Frontal cortex (tissue), 4 donors: ENCODE measurements around the gene MED1. TPM values are rescaled to one million over a fixed set of nuclear protein-coding genes. Genes with fewer than 3 reads are reported as not detected.
"Not testable (repeated sequence)": the region's sequence is repeated elsewhere in the genome, so short reads cannot be mapped to it uniquely, and the experiment has no call there.

Source experiments
- DNase-seq, 2 donors: peaks; one replicate each; pipeline ENCODE4 v3.0.0; 2012; ENCODE audit warnings: low spot score in 2 of 2
- FAIRE-seq: peaks from 2 replicates; lab custom pipeline; 2012; peaks lifted over from hg19 to GRCh38; lab: Jason Lieb, UNC
- total RNA-seq: library from RNA; depleted of rRNA; stranded (reverse); fragments of >200 nt; gene quantifications from one replicate; pipeline ENCODE4 v1.2.3, GENCODE V29; 2014
- donor health status: control.
- donor health status: control.
- donor health status: control.

MED1 gene
- 22.4 TPM for total RNA-seq

- peak; percentile 64 to 96 for DNase-seq
- no peak for FAIRE-seq
Observed at GRCh38 chr17:39450847-39451581, at the start of gene MED1. Gene MED1 (minus strand): TSS chr17:39451263. CDS start chr17:39451062, 201 bp downstream.

- not testable (repeated sequence) for FAIRE-seq, DNase-seq
Observed at GRCh38 chr17:39496921-39497320, 45.9 kb upstream of the MED1 start.

GRCh38 chr17:39487946-39488345 is 36.9 kb upstream of the MED1 start:
- DNase-seq (no peak), FAIRE-seq (no peak)

GRCh38 chr17:39487490-39487889 is 36.4 kb upstream of the MED1 start:
- not testable (repeated sequence) for DNase-seq, FAIRE-seq

- DNase-seq = no peak
- FAIRE-seq = no peak
Observed at GRCh38 chr17:39486242-39486641, 35.2 kb upstream of the MED1 start.

- DNase-seq (no peak), FAIRE-seq (no peak)
Observed at GRCh38 chr17:39485555-39485954, 34.5 kb upstream of the MED1 start.

- DNase-seq (no peak), FAIRE-seq (no peak)
Observed at GRCh38 chr17:39484178-39484577, 33.1 kb upstream of the MED1 start.

GRCh38 chr17:39483506-39483905 is 32.4 kb upstream of the MED1 start:
- FAIRE-seq (no peak), DNase-seq (no peak)

- DNase-seq, FAIRE-seq: not testable (repeated sequence)
Observed at GRCh38 chr17:39479631-39480030, 28.6 kb upstream of the MED1 start.

- FAIRE-seq = no peak
Observed at GRCh38 chr17:39473310-39473709, 22.2 kb upstream of the MED1 start.

GRCh38 chr17:39468610-39469009 is 17.5 kb upstream of the MED1 start:
- DNase-seq, FAIRE-seq: not testable (repeated sequence)

More at GRCh38 chr17:39473310-39473709, 22.2 kb upstream of the MED1 start:
- DNase-seq = no peak

GRCh38 chr17:39464639-39465181 is 13.6 kb upstream of the MED1 start:
- FAIRE-seq, DNase-seq: not testable (repeated sequence)

GRCh38 chr17:39462631-39463375 is 11.7 kb upstream of the MED1 start:
- DNase-seq = no peak
- FAIRE-seq = no peak

- DNase-seq = peak in 1 of 2 donors; percentile 17
- FAIRE-seq = no peak
Observed at GRCh38 chr17:39461926-39462569, 11.0 kb upstream of the MED1 start.

GRCh38 chr17:39461113-39461925 is 10.3 kb upstream of the MED1 start, which contains the start of gene CDK12:
Gene CDK12 (plus strand): TSS chr17:39461486. CDS start chr17:39462072, 586 bp downstream.
- peak; percentile 63 for FAIRE-seq

GRCh38 chr17:39455919-39456318 is 4.9 kb upstream of the MED1 start:
- DNase-seq = no peak
- FAIRE-seq = no peak

More at GRCh38 chr17:39461113-39461925, 10.3 kb upstream of the MED1 start, which contains the start of gene CDK12:
- DNase-seq = peak; percentile 85 to 98

GRCh38 chr17:39450051-39450450 is 1.0 kb downstream of the MED1 start:
- DNase-seq (no peak), FAIRE-seq (no peak)

GRCh38 chr17:39447561-39447960 is 3.5 kb downstream of the MED1 start:
- FAIRE-seq = no peak

GRCh38 chr17:39443326-39443725 is 7.7 kb downstream of the MED1 start:
- FAIRE-seq (no peak), DNase-seq (no peak)

More at GRCh38 chr17:39447561-39447960, 3.5 kb downstream of the MED1 start:
- DNase-seq = no peak
